Stimulated activated CD4-positive, alpha-beta T cell treated with anti-CD3 and anti-CD28 coated beads, Interleukin-15, amount 100 ng/mL, for 48 hours (primary cell): ENCODE results near the gene GNAQ.

Experiments used
- DNase-seq, 2 donors: peaks; one replicate each; pipeline ENCODE4 v3.0.0-alpha.2; 2020; ENCODE audit warnings: low read depth in 2 of 2

GNAQ gene

GRCh38 chr9:77974434-77974833 is 57.2 kb downstream of the GNAQ start:
- no peak for DNase-seq

- no peak for DNase-seq
Measured at GRCh38 chr9:77969083-77969482, 62.5 kb downstream of the GNAQ start.

GRCh38 chr9:77968506-77968905 is 63.1 kb downstream of the GNAQ start:
- DNase-seq: no peak

- DNase-seq: no peak
Measured at GRCh38 chr9:77966718-77967117, 64.9 kb downstream of the GNAQ start.

- DNase-seq: no peak
Measured at GRCh38 chr9:77965445-77966123, 66.0 kb downstream of the GNAQ start.

GRCh38 chr9:77964258-77964657 is 67.4 kb downstream of the GNAQ start:
- DNase-seq: no peak

GRCh38 chr9:77961541-77961940 is 70.1 kb downstream of the GNAQ start:
- DNase-seq: no peak

- no peak for DNase-seq
Measured at GRCh38 chr9:77960356-77961153, 71.1 kb downstream of the GNAQ start.

GRCh38 chr9:77959803-77960202 is 71.8 kb downstream of the GNAQ start:
- no peak for DNase-seq

- DNase-seq: no peak
Measured at GRCh38 chr9:77957652-77958051, 74.0 kb downstream of the GNAQ start.

- no peak for DNase-seq
Measured at GRCh38 chr9:77956555-77956954, 75.1 kb downstream of the GNAQ start.

- no peak for DNase-seq
Measured at GRCh38 chr9:77954666-77955015, 77.0 kb downstream of the GNAQ start.

- no peak for DNase-seq
Measured at GRCh38 chr9:77954013-77954665, 77.5 kb downstream of the GNAQ start.

- DNase-seq: no peak
Measured at GRCh38 chr9:77953590-77953989, 78.0 kb downstream of the GNAQ start.

- no peak for DNase-seq
Measured at GRCh38 chr9:77952635-77953328, 78.8 kb downstream of the GNAQ start.

- no peak for DNase-seq
Measured at GRCh38 chr9:77951369-77951768, 80.2 kb downstream of the GNAQ start.

- no peak for DNase-seq
Measured at GRCh38 chr9:77949751-77950436, 81.7 kb downstream of the GNAQ start.

GRCh38 chr9:77947651-77948050 is 84.0 kb downstream of the GNAQ start:
- DNase-seq: no peak

- no peak for DNase-seq
Measured at GRCh38 chr9:77946969-77947620, 84.5 kb downstream of the GNAQ start.

GRCh38 chr9:77946296-77946695 is 85.3 kb downstream of the GNAQ start:
- DNase-seq: no peak

- no peak for DNase-seq
Measured at GRCh38 chr9:77945798-77946197, 85.8 kb downstream of the GNAQ start.
